HL-60 (cell line): ENCODE measurements around the gene POC1A.

ENCODE experiments used
- POLR2AphosphoS5 ChIP-seq: IDR thresholded peaks from 2 replicates; pipeline ENCODE4 v1.6.1; 2012; ENCODE audit warnings: low read depth
- TF ChIP-seq, protein P1 (sequence below): IDR thresholded peaks from one replicate; pipeline ENCODE4 v1.5.1; 2011; ENCODE audit warnings: low read length, control low read depth, inconsistent platforms; ENCODE audit not compliant: insufficient read depth

DNA sequence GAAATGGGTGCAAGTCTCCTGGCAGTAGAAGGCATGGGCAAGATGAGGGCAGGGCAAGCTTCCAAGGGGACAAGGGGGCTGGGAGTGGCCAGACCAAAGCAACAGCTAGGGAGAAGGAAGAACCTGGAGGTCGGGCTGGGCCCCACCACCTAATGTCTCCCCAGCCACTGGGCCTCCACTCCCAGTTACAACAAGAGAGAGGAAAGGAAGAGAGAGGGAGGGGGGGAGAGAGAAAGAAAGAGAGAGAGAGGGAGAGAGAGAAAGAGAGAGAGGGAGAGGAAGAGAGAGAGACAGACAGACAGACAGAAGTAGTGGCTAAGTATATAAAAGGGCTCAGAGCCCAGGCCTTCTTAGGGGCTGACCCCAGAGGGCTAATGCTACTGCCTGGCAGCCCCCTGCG, 104.7 kb downstream of the POC1A start:
- TF ChIP-seq, protein P1, sequence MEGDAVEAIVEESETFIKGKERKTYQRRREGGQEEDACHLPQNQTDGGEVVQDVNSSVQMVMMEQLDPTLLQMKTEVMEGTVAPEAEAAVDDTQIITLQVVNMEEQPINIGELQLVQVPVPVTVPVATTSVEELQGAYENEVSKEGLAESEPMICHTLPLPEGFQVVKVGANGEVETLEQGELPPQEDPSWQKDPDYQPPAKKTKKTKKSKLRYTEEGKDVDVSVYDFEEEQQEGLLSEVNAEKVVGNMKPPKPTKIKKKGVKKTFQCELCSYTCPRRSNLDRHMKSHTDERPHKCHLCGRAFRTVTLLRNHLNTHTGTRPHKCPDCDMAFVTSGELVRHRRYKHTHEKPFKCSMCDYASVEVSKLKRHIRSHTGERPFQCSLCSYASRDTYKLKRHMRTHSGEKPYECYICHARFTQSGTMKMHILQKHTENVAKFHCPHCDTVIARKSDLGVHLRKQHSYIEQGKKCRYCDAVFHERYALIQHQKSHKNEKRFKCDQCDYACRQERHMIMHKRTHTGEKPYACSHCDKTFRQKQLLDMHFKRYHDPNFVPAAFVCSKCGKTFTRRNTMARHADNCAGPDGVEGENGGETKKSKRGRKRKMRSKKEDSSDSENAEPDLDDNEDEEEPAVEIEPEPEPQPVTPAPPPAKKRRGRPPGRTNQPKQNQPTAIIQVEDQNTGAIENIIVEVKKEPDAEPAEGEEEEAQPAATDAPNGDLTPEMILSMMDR = no peak
- TF ChIP-seq POLR2AphosphoS5 = no peak
